Thyroid gland (tissue), 4 donors: ENCODE results near the gene NLK. TPM values are rescaled to one million over a fixed set of nuclear protein-coding genes. Genes with fewer than 3 reads are reported as not detected.
A peak's percentile ranks its signal among the peaks of the same experiment; 100 is the strongest.

ENCODE experiments used
- DNase-seq, 2 donors: peaks; one replicate each; pipeline ENCODE4 v3.0.0-alpha.2; 2019
- H3K27ac ChIP-seq, 3 donors: fragments of 200-600 bp; sonication (generic); 1 replicate in 2 of 3; 2 replicates in 1 of 3; pipeline ENCODE4 v1.5.1; 2016 to 2019; ENCODE audit warnings: mild to moderate bottlenecking in 1 of 3, moderate library complexity in 1 of 3
- H3K27me3 ChIP-seq: fragments of 200-600 bp; sonication (generic); one replicate; pipeline ENCODE4 v1.5.1; 2019
- H3K36me3 ChIP-seq, 2 donors: fragments of 200-600 bp; sonication (generic); one replicate each; pipeline ENCODE4 v1.5.1; 2016 to 2019
- H3K4me1 ChIP-seq, 2 donors: fragments of 200-600 bp; sonication (generic); one replicate each; pipeline ENCODE4 v1.5.1; 2017 to 2019
- H3K4me3 ChIP-seq, 3 donors: fragments of 200-600 bp; sonication (generic); replicated peaks in 1 of 3; 1 replicate in 2 of 3; 2 replicates in 1 of 3; pipeline ENCODE4 v1.5.1; 2016; ENCODE audit warnings: mild to moderate bottlenecking in 1 of 3
- H3K9me3 ChIP-seq: fragments of 200-600 bp; sonication (generic); one replicate; pipeline ENCODE4 v1.5.1; 2017
- POLR2A ChIP-seq, 2 donors: fragments of 450-650 bp; IDR thresholded peaks; one replicate each; pipeline ENCODE4 v1.6.1; 2017; ENCODE audit warnings: antibody characterized with exemption in 2 of 2, mild to moderate bottlenecking in 2 of 2, moderate library complexity in 1 of 2
- WGBS, 2 donors: methylation state at CpG; one replicate each; pipeline ENCODE4 v1.1.5; 2017; 5-methylcytosine and 5-hydroxymethylcytosine counted together
- intact Hi-C: fragments of 100-400 bp; cut with DNase I; formaldehyde crosslinking; loops from one replicate; pipeline ENCODE4 v1.15.1; 2023
- total RNA-seq, 4 donors: library from RNA; depleted of rRNA; stranded (reverse); fragments of >200 nt; gene quantifications; one replicate each; pipeline ENCODE4 v1.2.3, GENCODE V29; 2016
- TF ChIP-seq, protein P1 (sequence below), 6 experiments: fragments of 200-600 bp in 3 of 6; fragments of 450-650 bp in 3 of 6; sonication (generic) in 3 of 6; IDR thresholded peaks; one replicate each; pipeline ENCODE4 v1.5.1; 2016 to 2019; ENCODE audit warnings: antibody characterized with exemption in 6 of 6, mild to moderate bottlenecking in 2 of 6, inconsistent platforms in 1 of 6, moderate library complexity in 1 of 6

The NLK gene
- total RNA-seq, 4 donors from 2014 or later = 37.7 to 54.2 (median 46.0) TPM

- TF ChIP-seq, protein P1, sequence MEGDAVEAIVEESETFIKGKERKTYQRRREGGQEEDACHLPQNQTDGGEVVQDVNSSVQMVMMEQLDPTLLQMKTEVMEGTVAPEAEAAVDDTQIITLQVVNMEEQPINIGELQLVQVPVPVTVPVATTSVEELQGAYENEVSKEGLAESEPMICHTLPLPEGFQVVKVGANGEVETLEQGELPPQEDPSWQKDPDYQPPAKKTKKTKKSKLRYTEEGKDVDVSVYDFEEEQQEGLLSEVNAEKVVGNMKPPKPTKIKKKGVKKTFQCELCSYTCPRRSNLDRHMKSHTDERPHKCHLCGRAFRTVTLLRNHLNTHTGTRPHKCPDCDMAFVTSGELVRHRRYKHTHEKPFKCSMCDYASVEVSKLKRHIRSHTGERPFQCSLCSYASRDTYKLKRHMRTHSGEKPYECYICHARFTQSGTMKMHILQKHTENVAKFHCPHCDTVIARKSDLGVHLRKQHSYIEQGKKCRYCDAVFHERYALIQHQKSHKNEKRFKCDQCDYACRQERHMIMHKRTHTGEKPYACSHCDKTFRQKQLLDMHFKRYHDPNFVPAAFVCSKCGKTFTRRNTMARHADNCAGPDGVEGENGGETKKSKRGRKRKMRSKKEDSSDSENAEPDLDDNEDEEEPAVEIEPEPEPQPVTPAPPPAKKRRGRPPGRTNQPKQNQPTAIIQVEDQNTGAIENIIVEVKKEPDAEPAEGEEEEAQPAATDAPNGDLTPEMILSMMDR (IDR thresholded peaks at IDR 0.05) = no peak
- TF ChIP-seq POLR2A (IDR thresholded peaks at IDR 0.05) = no peak
- intact Hi-C loops = no loop called here
- 78 to 83% methylated on average over 3 of the region's 3 CpGs for WGBS, 2 donors
- Histone ChIP-seq H3K9me3 (no peaks in the 10 kb centered on the region), H3K4me1 (peaks cover 15 to 34% of the 10 kb centered on the region in 2 donors), H3K36me3 (no peaks in the 10 kb centered on the region), H3K27ac (peak overlapping the region in 1 of 3 donors; percentile 67), H3K4me3 (no peak overlapping the region), H3K27me3 (no peaks in the 10 kb centered on the region)
- DNase-seq = peak in 1 of 2 donors; percentile 31
These were observed 182.8 kb downstream of the NLK start for GRCh38 chr17:28225271-28225670.

DNA sequence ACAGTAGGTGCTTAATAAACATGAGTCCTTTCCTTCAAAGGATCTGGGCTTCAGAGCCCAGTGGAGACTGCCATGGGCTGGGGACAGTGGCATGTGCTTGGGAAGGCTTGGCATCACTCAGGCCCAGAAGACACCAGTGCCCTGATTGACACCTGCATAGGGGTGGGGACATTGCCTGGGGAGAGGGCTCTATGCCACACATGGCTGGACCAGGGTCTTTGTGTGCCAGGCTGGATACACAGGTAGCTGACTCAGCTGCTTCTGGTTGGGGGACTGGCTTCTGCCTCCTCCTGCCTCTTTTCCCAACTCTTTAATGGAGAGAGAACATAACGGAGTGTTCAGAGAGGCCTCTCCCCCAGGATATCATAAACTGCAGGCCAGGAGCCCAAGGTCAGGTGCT is 183.4 kb downstream of the NLK start:
- H3K27ac ChIP-seq = peak overlapping the region in 1 of 3 donors; percentile 67
- H3K9me3 ChIP-seq = no peaks in the 10 kb centered on the region
- no peaks in the 10 kb centered on the region for H3K27me3 ChIP-seq
- DNase-seq = peak in 1 of 2 donors; percentile 19
- 88 to 89% methylated on average over 1 of the region's 1 CpG for WGBS, 2 donors
- intact Hi-C loops = no loop called here
- no peak for TF ChIP-seq POLR2A (IDR thresholded peaks at IDR 0.05)
- TF ChIP-seq, protein P1 (IDR thresholded peaks at IDR 0.05) = no peak
- H3K4me3 ChIP-seq = no peak overlapping the region
- H3K4me1 ChIP-seq = peaks cover 20 to 34% of the 10 kb centered on the region in 2 donors
- no peaks in the 10 kb centered on the region for H3K36me3 ChIP-seq

- peaks cover 20 to 34% of the 10 kb centered on the region in 2 donors for H3K4me1 ChIP-seq
- WGBS, 2 donors = 82 to 88% methylated on average over 15 to 23 of the region's 28 CpGs
- DNase-seq = no peak
- no peaks in the 10 kb centered on the region for H3K9me3 ChIP-seq
- intact Hi-C loops = no loop called here
- H3K36me3 ChIP-seq = no peaks in the 10 kb centered on the region
- peak overlapping the region; percentile 56 to 67 (median 59) for H3K27ac ChIP-seq
- no peaks in the 10 kb centered on the region for H3K27me3 ChIP-seq
- H3K4me3 ChIP-seq = peak overlapping the region in 1 of 3 donors; percentile 24
- TF ChIP-seq, protein P1 (IDR thresholded peaks at IDR 0.05) = no peak
- TF ChIP-seq POLR2A (IDR thresholded peaks at IDR 0.05) = no peak
These were observed 184.3 kb downstream of the NLK start for GRCh38 chr17:28226563-28227315.

GRCh38 chr17:28227316-28228108 is 185.0 kb downstream of the NLK start:
- Histone ChIP-seq H3K27me3 (no peaks in the 10 kb centered on the region), H3K4me1 (peaks cover 20 to 34% of the 10 kb centered on the region in 2 donors), H3K9me3 (no peaks in the 10 kb centered on the region), H3K4me3 (peak overlapping the region in 2 of 3 donors; percentile 18 to 24), H3K27ac (peak overlapping the region; percentile 56 to 61 (median 59)), H3K36me3 (no peaks in the 10 kb centered on the region)
- TF ChIP-seq POLR2A (IDR thresholded peaks at IDR 0.05) = peak in 1 of 2 donors; percentile 62
- TF ChIP-seq, protein P1 (IDR thresholded peaks at IDR 0.05) = peak in 1 of 6 experiments; percentile 9
- intact Hi-C loops = no loop called here
- peak; percentile 90 for DNase-seq
- 1 to 9% methylated on average over 26 to 48 of the region's 66 CpGs for WGBS, 2 donors
